Lung microvascular endothelial cell (primary cell): ENCODE data around the gene ARMC12. TPM values are rescaled to one million over a fixed set of nuclear protein-coding genes. Genes with fewer than 3 reads are reported as not detected.

Source experiments
- DNase-seq, 2 donors: peaks; one replicate each; pipeline versions ENCODE4 v3.0.0 to v3.0.0-alpha.2; 2010; ENCODE audit warnings: low read depth in 2 of 2
- total RNA-seq: library from RNA; depleted of rRNA; stranded (reverse); fragments of >200 nt; gene quantifications from 2 replicates; pipeline ENCODE4 v1.2.1, GENCODE V29; 2014

The ARMC12 gene
- total RNA-seq, 1 donor from 2014 or later: 0.40 TPM

DNA sequence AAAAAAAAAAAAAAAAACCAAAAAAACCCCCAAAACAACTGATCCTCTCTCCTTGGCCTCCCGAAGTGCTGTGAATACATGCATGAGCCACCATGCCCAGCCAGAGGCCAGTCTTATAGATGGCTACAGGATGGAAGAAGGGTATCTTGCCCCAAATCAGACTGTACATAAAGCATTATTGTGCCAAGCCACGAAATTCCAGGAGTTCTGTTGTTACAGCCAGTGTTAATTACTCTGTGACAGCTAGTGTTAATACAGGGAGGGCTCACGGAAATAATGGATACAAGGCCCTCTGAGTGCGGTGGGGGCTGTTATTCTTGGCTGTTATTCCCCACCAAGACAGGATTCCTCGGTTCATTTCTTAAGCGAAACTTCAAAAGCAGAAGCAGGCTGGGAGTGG is 38.2 kb downstream of the ARMC12 start:
- no peak for DNase-seq

DNA sequence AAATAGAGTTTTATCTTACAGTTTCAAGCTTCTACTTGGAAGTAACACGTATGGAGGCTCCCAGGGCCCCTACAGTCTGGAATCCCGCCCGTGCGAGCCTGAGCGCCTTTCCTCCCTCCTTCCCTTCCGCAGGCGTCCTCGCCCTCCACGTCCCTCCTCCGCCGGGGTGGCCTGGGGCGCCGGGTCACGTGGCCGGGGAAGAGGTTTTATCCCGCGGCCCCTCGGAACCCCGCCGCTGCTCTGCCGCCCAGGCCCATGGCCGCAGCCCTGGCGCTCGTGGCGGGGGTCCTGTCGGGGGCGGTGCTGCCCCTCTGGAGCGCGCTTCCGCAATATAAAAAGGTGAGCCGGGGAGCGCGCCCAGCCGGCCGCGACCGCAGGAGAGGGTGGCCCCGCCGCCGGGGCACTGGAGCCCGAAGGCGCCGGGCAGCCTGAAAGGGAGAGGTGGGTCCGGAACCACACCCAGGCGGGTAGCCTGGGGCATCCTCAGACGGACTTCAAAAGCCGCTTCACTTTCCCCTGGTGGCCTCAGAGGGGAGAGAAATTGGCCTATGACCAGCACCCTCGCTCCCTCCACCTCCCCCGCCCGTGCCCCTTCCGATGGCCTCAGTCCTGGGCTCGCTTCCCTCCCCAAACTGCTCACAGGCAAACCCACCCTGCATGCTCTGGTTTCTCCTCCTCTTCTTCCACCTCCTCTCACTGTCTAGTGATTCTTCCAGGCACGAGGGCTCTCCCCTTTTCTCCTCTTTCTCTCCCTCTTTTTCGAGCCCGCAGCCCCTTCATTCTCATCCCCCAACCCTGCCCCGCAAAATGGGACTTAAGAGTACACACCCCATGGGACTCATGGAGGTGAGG is 39.8 kb downstream of the ARMC12 start, which contains the start of gene CLPSL2:
Gene CLPSL2 (plus strand): TSS at position 235 of the 852 bp plus-strand sequence. CDS start 21 bp downstream, at position 256.
- DNase-seq: no peak

DNA sequence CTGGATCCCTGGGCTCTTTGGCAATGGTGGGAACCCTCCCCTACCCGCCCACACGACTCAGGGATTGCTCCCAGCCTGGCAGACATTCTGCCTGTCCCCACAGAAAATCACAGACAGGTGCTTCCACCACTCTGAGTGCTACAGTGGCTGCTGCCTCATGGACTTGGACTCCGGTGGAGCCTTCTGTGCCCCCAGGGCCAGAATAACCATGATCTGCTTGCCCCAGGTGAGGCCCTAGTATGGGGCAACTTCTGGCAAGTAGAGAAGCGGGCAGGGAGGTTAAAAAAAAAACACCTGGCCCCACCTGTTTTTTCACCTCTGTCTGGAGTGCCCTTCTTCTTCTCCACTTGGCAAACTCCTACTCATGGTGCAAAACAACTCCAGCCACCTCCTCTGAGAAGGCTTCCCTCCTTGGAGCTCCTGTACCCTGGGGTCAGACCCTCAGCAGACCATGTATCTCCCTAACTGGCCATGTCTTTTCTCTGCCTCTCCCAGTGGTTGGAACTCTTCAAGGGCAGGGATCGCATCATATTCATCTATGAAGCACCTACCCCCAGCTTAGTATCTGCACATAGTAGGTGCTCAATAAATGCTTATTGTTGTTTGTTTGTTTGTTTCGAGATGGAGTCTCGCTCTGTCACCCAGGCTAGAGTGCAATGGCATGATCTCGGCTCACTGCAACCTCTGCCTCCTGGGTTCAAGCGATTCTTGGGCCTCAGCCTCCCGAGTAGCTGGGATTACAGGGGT is 40.7 kb downstream of the ARMC12 start:
- no peak for DNase-seq

DNA sequence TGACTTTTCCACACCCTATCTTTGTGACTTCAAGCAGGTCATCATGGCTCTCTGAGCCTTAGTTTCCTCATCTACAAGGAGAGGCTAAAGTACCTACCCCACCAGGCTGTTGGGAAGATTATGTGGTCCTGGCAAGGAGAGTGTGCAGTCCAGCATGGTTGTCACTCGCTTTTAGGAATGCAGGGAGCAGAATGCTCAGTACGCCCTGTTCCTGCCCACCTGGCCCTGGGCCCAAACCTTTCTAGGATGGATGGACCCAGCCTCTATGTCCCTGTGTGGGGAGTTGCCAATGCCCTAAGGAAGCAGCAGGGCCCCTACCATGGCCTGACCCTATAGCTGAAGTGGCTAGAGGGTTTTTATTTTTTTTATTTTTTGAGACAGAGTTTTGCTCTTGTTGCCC is 41.6 kb downstream of the ARMC12 start:
- DNase-seq: no peak

DNA sequence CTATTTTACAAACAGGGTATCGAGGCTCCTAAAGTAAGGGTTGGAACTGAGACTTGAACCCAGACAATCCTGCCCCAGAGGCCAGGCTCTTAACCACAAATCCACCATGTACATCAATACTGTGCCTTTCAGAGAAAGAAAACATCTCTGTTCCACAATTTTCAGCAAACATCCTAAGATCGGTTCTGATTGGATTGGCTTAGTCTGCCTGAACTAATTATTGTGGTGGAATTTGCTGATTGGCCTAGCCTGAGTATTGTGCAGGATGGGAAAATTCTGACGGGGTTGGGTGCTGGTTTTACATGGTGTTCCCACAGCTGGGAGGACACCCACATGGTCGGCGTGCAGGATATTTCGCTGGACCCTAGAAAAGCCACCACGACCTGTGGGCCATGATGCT is 43.9 kb downstream of the ARMC12 start, which contains the start of gene CLPSL1:
Gene CLPSL1 (plus strand): TSS at position 301 of the 400 bp plus-strand sequence. CDS start 92 bp downstream, at position 393.
- DNase-seq: no peak

DNA sequence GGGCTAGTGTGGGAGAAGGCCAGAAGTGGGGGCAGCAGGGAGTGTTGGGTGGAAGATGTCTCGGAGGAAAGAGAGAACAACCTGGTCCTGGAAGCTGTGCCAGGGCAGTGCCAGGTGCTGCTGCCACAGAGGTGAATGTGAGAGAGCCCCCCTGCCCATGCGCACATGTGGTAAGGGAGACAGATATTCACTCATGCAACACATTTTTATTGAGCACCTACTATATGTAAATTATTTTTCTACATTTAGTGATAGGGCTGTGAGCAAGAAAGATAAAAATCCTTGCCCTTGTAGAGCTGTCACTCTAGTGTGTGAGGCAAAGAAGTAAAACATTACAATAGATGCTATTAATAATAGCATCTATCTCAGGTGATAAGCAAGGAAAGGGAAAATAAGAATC is 44.5 kb downstream of the ARMC12 start:
- no peak for DNase-seq

GRCh38 chr6:35782424-35782823 is 45.6 kb downstream of the ARMC12 start:
- no peak for DNase-seq

DNA sequence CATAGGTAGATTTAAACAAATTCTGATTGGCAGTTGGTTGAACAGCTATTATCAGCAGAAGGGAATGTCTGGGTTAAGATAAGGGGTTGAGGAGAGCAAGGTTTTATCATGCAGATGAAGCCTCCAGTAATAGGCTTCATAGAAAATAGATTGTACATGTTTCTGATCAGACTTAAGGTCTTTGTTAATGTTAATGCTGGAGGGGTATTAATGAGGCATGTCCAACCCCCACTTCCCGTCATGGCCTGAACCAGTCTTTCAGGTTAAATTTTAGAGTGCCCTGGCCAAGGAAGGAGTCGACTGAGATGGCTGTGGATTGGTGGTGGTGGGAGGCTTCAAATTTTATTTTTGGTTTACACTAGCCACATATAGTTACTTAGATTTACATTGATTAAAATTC is 47.4 kb downstream of the ARMC12 start:
- DNase-seq: no peak

GRCh38 chr6:35786272-35786671 is 49.4 kb downstream of the ARMC12 start:
- no peak for DNase-seq

DNA sequence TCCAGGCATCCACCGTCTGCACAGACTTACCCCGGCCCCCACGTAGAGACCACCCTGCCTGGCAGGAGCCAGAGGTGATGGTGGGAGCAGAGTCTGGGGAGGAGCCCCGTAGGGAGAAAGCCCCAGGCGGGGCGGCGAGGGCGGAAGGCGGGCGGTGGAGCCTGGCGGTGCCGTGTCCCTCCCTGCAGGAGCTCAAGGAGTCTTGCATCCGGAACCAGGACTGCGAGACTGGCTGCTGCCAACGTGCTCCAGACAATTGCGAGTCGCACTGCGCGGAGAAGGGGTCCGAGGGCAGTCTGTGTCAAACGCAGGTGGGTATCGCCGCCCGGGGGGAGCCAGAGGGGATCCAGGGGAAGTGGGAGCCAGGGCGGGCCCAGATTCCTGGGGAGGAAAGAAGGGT is 50.0 kb downstream of the ARMC12 start:
- DNase-seq: no peak

DNA sequence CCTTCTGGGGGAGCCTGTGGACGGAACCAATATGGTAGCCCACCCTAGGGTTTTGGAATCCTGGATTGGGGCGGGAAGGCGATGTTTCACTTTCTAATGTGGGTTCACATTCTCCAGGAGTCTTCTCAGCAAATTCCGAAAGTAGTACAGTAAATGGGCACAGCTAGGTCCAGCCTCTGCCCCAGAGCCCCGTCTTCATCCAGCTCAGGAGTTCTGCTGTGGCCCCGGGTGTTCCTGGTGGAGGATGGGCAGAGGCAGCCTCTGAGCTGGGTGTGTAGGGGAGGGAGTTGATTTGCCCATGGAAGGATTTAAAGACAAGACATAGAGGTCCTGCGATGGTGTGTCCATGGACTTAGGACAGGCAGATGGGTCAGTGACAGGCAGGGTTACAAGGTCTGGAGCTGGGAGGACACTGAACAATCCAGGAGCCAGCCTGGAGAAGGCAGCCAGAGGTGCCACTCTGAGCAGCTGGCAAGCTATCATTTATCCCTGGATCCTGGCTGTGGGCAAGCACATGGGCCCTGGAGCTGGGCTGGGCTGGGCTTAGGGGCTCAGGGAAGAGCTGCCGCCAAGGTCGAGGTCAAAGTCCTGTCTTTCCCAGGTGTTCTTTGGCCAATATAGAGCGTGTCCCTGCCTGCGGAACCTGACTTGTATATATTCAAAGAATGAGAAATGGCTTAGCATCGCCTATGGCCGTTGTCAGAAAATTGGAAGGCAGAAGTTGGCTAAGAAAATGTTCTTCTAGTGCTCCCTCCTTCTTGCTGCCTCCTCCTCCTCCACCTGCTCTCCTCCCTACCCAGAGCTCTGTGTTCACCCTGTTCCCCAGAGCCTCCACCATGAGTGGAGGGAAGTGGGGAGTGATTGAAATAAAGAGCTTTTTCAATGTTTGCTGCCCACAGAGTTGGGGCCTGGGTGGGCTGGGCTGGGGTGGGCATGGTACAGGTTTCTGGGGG is 50.7 kb downstream of the ARMC12 start:
- DNase-seq: no peak

- no peak for DNase-seq
These were observed 51.7 kb downstream of the ARMC12 start for GRCh38 chr6:35788423-35788982.

DNA sequence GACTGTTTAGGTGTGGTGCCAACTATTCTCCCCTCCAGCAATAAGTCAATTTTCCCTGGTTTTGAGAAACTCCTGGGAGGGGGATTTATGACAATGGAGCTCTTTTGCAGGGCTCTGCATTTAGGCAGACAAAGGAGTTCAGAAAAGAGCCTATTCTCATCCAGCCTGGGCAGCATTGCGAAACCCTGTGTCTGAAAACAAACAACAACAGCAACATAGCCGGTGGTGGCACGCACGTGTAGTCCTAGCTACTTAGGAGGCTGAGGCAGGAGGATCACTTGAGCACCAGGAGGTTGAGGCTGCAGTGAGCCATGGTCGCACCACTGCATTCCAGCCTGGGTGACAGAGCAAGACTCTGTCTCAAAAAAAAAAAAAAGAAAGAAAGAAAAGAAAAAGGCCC is 53.9 kb downstream of the ARMC12 start:
- DNase-seq: no peak

DNA sequence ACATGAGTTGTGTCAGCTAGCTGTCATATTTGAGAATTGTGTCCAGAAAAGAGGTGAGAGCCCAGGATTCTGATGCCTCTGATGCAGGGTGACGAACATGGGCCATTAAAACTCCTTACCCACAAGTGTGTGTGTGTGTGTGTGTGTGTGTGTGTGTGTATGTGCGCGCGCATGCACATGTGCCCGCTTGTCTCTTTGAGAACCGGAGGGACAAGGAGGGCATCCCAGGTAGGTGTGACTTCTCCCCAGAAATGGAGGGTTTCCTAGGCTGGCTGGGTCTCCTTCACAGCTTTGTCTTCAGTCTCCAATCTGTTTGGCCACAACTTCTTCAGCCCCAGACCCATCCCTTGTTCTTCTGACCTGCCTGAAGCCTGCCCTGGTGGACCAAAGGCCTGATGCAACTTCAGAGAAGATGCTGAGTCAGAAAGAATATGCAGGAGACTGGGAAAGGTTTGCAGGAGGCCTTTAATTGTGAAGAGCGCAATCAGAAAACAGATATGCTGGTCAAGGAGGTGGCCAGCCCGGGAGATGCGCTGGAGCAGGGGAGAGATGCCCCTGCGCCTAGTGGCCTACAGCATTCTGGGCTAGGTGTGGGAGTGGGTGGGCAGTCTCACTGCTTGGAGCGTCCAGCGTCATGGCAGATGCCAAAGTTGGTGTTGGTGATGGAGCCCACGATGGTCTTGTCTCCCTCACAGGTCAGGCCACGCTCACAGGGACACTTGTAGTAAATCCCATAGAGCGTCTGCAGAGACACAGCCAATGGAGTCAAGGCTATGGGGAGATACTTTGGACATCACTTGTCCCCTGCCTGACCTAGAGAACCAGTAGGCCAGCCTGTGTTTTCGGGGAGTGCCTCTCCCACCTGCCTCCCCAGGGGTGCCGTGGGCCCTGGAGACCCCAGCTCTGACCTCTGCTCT is 58.0 kb downstream of the ARMC12 start:
- DNase-seq: no peak

DNA sequence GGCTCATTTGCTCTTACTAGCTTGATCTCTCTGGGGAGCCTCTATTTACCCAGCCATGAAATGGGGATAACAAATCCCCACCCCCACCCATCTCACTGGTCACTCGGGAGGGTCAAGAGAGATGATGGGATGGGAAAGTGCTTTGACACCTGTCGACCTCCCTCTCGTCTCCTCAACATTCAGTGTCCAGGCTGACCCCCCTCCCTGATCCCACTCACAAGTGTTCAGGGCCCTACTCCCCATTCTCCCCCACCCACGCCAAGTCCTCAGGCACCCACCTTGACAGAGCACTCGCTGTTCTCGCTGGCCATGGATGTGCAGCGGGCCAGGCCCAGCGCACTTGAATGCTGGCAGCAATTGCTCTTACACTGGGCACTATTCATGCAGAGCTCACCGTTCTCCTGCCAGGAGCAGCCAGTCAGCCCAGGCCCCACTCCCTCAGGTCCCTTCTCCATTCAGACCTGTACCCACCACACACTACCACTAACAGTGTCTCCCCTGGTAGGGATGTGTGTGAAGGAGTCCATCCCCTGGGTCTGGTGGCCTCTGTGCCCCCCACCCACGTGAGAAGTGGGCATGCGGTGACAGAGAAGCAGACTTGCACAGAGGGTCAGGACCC is 58.7 kb downstream of the ARMC12 start:
- DNase-seq: no peak

DNA sequence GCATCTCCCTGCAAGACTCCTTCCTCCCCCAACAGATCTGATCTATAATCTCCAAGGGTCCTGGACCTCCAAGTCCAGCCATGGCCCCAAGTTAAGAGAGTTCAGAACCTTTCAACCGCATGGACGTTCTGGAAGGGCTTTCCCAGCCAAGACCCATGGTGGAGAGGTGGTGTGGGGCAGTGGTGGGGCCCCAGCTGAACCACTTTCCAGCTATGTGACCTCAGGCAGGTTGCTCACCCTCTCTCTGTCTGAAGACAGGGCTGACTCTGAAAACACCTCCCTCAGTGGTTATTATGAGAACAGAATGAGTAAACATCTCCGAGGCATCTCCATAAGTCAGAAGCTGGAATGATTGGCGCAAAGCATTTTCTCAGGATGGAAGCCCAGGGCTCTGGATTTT is 59.4 kb downstream of the ARMC12 start:
- DNase-seq: no peak

DNA sequence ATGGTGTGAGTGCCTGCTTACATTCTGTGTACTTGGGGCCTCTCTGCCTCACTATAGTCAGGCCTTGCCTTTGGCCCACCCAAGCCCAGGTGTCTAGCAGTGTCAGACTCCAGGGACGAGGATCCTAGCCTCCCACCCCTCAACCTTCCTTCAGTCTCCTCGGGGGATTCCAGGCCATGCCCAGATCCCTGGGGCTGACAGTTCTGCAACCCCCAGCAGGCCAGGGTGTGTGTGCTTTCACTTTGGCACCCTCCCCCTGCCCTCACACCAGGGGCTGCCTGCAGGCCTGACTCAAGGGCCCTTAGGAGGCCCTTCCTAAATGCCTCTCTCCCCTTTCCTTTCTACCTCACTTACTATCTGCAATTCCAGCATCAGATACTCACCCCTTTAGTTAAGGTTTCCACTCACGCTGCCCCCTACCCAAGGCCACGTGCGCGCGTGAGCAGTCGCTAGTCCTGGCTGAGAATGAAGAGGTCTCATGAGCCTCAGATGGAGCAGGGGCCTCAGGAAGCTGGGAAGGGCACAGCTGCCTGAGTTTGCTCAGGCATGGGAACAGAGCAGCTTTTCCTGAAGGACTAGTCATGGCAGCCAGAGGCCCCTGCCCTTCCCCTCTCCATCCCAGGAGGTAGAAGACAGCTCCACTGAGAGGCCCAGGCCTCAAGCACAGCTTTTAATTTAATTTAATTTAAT is 61.1 kb downstream of the ARMC12 start:
- DNase-seq: no peak
